SK-N-SH (cell line): ENCODE results near the gene PPP6R2. TPM values are rescaled to one million over a fixed set of nuclear protein-coding genes. Genes with fewer than 3 reads are reported as not detected.

Source experiments
- CTCF ChIA-PET: fragments of 300-600, 350-600 bp; formaldehyde crosslinking; extraction: SDS; loops from one replicate; lab custom pipeline; 2021; lab: Yijun Ruan, JAX
- POLR2A ChIA-PET: fragments of 350-600 bp; sonication (Branson Sonifier 250); formaldehyde crosslinking; extraction: SDS; loops from one replicate; lab custom pipeline; 2020; ENCODE audit warnings: antibody characterized with exemption, inconsistent platforms; lab: Yijun Ruan, JAX
- DNase-seq: peaks from one replicate; pipeline ENCODE4 v3.0.0; 2012
- H2AFZ ChIP-seq: fragments of 200-600 bp; sonication (generic); 2 replicates; pipeline ENCODE4 v1.8.1; 2016; ENCODE audit warnings: antibody characterized with exemption, mild to moderate bottlenecking, low read depth
- H3F3A ChIP-seq: fragments of 200-600 bp; sonication (generic); replicated peaks from 2 replicates; pipeline ENCODE3; 2016; ENCODE audit warnings: antibody characterized with exemption, mild to moderate bottlenecking; ENCODE audit not compliant: insufficient read depth
- H3K27ac ChIP-seq, 2 experiments: fragments of 200-500 bp in 1 of 2; fragments of 200-600 bp in 1 of 2; sonication (Bioruptor generic) in 1 of 2; sonication (generic), shearing (Covaris generic) in 1 of 2; 2 replicates each; pipeline versions ENCODE4 v1.5.1 to v1.6.1; 2014 to 2016; ENCODE audit warnings: low read depth in 2 of 2, inconsistent platforms in 1 of 2, low read length in 1 of 2, mild to moderate bottlenecking in 1 of 2, mixed read lengths in 1 of 2
- H3K27me3 ChIP-seq: fragments of 200-600 bp; sonication (generic), shearing (Covaris generic); 2 replicates; pipeline ENCODE4 v1.6.1; 2016; ENCODE audit warnings: mixed run types; ENCODE audit not compliant: insufficient read depth
- H3K36me3 ChIP-seq, 2 experiments: fragments of 200-500 bp in 1 of 2; fragments of 200-600 bp in 1 of 2; sonication (Bioruptor generic) in 1 of 2; sonication (generic) in 1 of 2; replicated peaks in 1 of 2; 2 replicates each; pipeline versions ENCODE3 to v1.5.1; 2014 to 2016; ENCODE audit warnings: low read length in 1 of 2, mild to moderate bottlenecking in 1 of 2; ENCODE audit not compliant: insufficient read depth in 2 of 2, control insufficient read depth in 1 of 2
- H3K4me1 ChIP-seq, 2 experiments: fragments of 200-500 bp in 1 of 2; fragments of 200-600 bp in 1 of 2; sonication (Bioruptor generic) in 1 of 2; sonication (generic), shearing (Covaris generic) in 1 of 2; 2 replicates each; pipeline versions ENCODE4 v1.5.1 to v1.6.1; 2014 to 2016; ENCODE audit warnings: low read depth in 1 of 2, low read length in 1 of 2, mixed run types in 1 of 2; ENCODE audit not compliant: insufficient read depth in 2 of 2, control insufficient read depth in 1 of 2
- H3K4me2 ChIP-seq: fragments of 200-600 bp; sonication (generic), shearing (Covaris generic); 2 replicates; pipeline ENCODE4 v1.6.1; 2017; ENCODE audit warnings: mixed run types
- H3K4me3 ChIP-seq, 2 experiments: fragments of 200-500 bp in 1 of 2; fragments of 200-600 bp in 1 of 2; sonication (Bioruptor generic) in 1 of 2; sonication (generic), shearing (Covaris generic) in 1 of 2; 2 replicates each; pipeline versions ENCODE4 v1.5.1 to v1.8.1; 2014 to 2016; ENCODE audit warnings: low read depth in 2 of 2, inconsistent platforms in 1 of 2, low read length in 1 of 2, mild to moderate bottlenecking in 1 of 2, mixed read lengths in 1 of 2, moderate library complexity in 1 of 2
- H3K79me2 ChIP-seq: fragments of 200-600 bp; sonication (generic); 2 replicates; pipeline ENCODE4 v1.8.1; 2017; ENCODE audit warnings: mild to moderate bottlenecking; ENCODE audit not compliant: insufficient read depth
- H3K9ac ChIP-seq: fragments of 200-600 bp; sonication (generic); 2 replicates; pipeline ENCODE4 v1.6.1; 2017; ENCODE audit warnings: mixed run types
- H3K9me2 ChIP-seq: fragments of 200-600 bp; sonication (generic); 2 replicates; pipeline ENCODE4 v1.6.1; 2017; ENCODE audit warnings: mixed run types
- H3K9me3 ChIP-seq: fragments of 200-600 bp; sonication (generic); 2 replicates; pipeline ENCODE4 v1.6.1; 2017; ENCODE audit warnings: mixed run types, mild to moderate bottlenecking, moderate library complexity
- H4K20me1 ChIP-seq: fragments of 200-600 bp; sonication (generic); 2 replicates; pipeline ENCODE4 v1.6.1; 2017; ENCODE audit warnings: mild to moderate bottlenecking, mixed run types; ENCODE audit not compliant: insufficient read depth
- CHD2 ChIP-seq: fragments of 150-350 bp; IDR thresholded peaks from 2 replicates; pipeline ENCODE4 v1.6.1; 2018; ENCODE audit warnings: low read length; ENCODE audit not compliant: partially characterized antibody
- EP300 ChIP-seq, 2 experiments: IDR thresholded peaks; 2 replicates each; pipeline versions ENCODE4 v1.4.0 to v1.6.1; 2012; ENCODE audit warnings: borderline replicate concordance in 1 of 2, low read depth in 1 of 2, low read length in 1 of 2
- EZH2phosphoT487 ChIP-seq: fragments of 200-600 bp; sonication (generic); IDR thresholded peaks from 2 replicates; pipeline ENCODE4 v1.6.1; 2017; ENCODE audit warnings: low read depth, mixed run types, mild to moderate bottlenecking, antibody characterized with exemption, moderate library complexity, borderline replicate concordance
- FOXJ3 ChIP-seq: sonication (generic); formaldehyde crosslinking; IDR thresholded peaks from 2 replicates; pipeline ENCODE4 v1.5.1; 2020; ENCODE audit warnings: mild to moderate bottlenecking, missing genetic modification reagents
- POLR2AphosphoS5 ChIP-seq: IDR thresholded peaks from 2 replicates; pipeline ENCODE4 v1.6.1; 2012; ENCODE audit warnings: low read depth, low read length
- RAD21 ChIP-seq: IDR thresholded peaks from 2 replicates; pipeline ENCODE4 v1.6.1; 2012; ENCODE audit warnings: mild to moderate bottlenecking, low read length
- RCOR1 ChIP-seq: fragments of 150-350 bp; IDR thresholded peaks from 2 replicates; pipeline ENCODE4 v1.6.1; 2017; ENCODE audit warnings: antibody characterized with exemption, low read length
- RXRA ChIP-seq: IDR thresholded peaks from 2 replicates; pipeline ENCODE4 v1.4.0; 2012; ENCODE audit warnings: low read depth, mild to moderate bottlenecking, borderline replicate concordance
- TCF12 ChIP-seq: IDR thresholded peaks from 2 replicates; pipeline ENCODE4 v1.4.0; 2012
- TEAD4 ChIP-seq: IDR thresholded peaks from 2 replicates; pipeline ENCODE4 v1.4.0; 2012; ENCODE audit warnings: mild to moderate bottlenecking, borderline replicate concordance; ENCODE audit not compliant: insufficient read depth
- YY1 ChIP-seq: IDR thresholded peaks from 2 replicates; pipeline ENCODE4 v1.4.0; 2012; ENCODE audit warnings: low read depth, mild to moderate bottlenecking
- WGBS: methylation state at CpG from one replicate; pipeline ENCODE4 v1.1.6; 2017; ENCODE audit warnings: low lambda C conversion rate; 5-methylcytosine and 5-hydroxymethylcytosine counted together
- polyA plus RNA-seq, 3 experiments: library from polyadenylated mRNA; depleted of rRNA; stranded (reverse); fragments of >200 nt; gene quantifications; 2 replicates each; pipeline ENCODE4 v1.2.3, GENCODE V29; 2012
- TF ChIP-seq, protein P1 (sequence below): IDR thresholded peaks from 2 replicates; pipeline ENCODE4 v1.4.0; 2012; ENCODE audit warnings: low read depth, borderline replicate concordance
- TF ChIP-seq, protein P2 (sequence below): fragments of 200-600 bp; sonication (generic); IDR thresholded peaks from 2 replicates; pipeline ENCODE4 v1.6.1; 2017; ENCODE audit warnings: antibody characterized with exemption, mild to moderate bottlenecking, moderate library complexity
- TF ChIP-seq, protein P3 (sequence below): IDR thresholded peaks from 2 replicates; pipeline ENCODE4; 2012
- TF ChIP-seq, protein P4 (sequence below): IDR thresholded peaks from 2 replicates; pipeline ENCODE4 v1.4.0; 2012; ENCODE audit warnings: low read depth, borderline replicate concordance
- TF ChIP-seq, protein P5 (sequence below): fragments of 150-350 bp; IDR thresholded peaks from 2 replicates; pipeline ENCODE4 v1.6.1; 2016; ENCODE audit warnings: mild to moderate bottlenecking, low read depth, low read length

The PPP6R2 gene
- polyA plus RNA-seq, 1 of the 3 experiments (the other 2 are of a cell fraction): 45.7 TPM

DNA sequence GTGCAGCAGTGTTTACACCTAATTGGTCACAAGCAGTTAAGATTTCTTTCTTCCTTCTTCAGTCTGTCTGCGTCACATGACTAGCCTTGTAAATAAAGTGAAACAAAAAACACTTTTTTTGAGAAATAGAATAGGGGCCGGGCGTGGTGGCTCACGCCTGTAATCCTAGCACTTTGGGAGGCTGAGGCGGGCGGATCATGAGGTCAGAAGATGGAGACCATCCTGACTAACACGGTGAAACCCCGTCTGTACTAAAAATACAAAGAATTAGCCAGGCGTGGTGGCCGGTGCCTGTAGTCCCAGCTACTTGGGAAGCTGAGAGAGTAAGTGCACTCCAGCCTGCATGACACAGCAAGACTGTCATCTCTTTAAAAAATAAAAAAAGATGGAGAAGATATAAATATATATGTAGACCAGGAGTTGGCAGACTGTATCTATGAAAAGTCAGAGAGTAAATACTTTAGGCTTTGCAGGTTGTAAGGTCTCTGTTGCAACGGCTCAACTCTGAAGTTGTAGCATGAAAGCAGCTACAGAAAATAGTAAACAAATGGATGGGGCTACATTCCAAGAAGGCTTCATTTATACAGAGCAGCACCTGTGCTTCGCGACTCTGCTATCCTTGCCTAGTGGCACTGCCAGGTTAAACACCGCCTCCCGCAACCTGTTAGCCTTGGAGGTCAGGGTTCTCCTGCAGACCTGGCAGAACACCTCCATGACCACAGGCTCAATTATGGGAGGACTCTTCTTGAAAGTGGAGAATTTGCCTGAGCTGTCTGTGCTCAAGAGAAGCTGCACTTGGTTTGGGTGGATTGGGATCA, 55.9 kb downstream of the PPP6R2 start:
- H4K20me1 ChIP-seq: peaks cover 12% of the 10 kb centered on the region
- no peaks in the 10 kb centered on the region for H3K27me3 ChIP-seq
- no peak for DNase-seq
- H2AFZ ChIP-seq: no peak overlapping the region
- no peak overlapping the region for H3K4me2 ChIP-seq
- CTCF ChIA-PET: interaction anchor here (0.7 to 2.9 kb wide), 11 partner anchors 12 to 222 kb away, joined by 3 to 9 read pairs (median 3); partner anchors contain the start of genes HDAC10 and SCO2
- TF ChIP-seq EZH2phosphoT487 (no peak), RCOR1 (no peak), TCF12 (no peak), RAD21 (no peak), EP300 (IDR thresholded peaks at IDR 0.05; ENCODE audit: borderline replicate concordance in 1 of 2, low read depth in 1 of 2, low read length in 1 of 2) (no peak), YY1 (no peak), RXRA (no peak), CHD2 (no peak), TEAD4 (no peak), POLR2AphosphoS5 (no peak), FOXJ3 (CRISPR knock-in tag) (no peak)
- TF ChIP-seq, protein P1, sequence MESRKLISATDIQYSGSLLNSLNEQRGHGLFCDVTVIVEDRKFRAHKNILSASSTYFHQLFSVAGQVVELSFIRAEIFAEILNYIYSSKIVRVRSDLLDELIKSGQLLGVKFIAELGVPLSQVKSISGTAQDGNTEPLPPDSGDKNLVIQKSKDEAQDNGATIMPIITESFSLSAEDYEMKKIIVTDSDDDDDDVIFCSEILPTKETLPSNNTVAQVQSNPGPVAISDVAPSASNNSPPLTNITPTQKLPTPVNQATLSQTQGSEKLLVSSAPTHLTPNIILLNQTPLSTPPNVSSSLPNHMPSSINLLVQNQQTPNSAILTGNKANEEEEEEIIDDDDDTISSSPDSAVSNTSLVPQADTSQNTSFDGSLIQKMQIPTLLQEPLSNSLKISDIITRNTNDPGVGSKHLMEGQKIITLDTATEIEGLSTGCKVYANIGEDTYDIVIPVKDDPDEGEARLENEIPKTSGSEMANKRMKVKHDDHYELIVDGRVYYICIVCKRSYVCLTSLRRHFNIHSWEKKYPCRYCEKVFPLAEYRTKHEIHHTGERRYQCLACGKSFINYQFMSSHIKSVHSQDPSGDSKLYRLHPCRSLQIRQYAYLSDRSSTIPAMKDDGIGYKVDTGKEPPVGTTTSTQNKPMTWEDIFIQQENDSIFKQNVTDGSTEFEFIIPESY: no peak
- TF ChIP-seq, protein P2, sequence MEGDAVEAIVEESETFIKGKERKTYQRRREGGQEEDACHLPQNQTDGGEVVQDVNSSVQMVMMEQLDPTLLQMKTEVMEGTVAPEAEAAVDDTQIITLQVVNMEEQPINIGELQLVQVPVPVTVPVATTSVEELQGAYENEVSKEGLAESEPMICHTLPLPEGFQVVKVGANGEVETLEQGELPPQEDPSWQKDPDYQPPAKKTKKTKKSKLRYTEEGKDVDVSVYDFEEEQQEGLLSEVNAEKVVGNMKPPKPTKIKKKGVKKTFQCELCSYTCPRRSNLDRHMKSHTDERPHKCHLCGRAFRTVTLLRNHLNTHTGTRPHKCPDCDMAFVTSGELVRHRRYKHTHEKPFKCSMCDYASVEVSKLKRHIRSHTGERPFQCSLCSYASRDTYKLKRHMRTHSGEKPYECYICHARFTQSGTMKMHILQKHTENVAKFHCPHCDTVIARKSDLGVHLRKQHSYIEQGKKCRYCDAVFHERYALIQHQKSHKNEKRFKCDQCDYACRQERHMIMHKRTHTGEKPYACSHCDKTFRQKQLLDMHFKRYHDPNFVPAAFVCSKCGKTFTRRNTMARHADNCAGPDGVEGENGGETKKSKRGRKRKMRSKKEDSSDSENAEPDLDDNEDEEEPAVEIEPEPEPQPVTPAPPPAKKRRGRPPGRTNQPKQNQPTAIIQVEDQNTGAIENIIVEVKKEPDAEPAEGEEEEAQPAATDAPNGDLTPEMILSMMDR: no peak
- TF ChIP-seq, protein P3, sequence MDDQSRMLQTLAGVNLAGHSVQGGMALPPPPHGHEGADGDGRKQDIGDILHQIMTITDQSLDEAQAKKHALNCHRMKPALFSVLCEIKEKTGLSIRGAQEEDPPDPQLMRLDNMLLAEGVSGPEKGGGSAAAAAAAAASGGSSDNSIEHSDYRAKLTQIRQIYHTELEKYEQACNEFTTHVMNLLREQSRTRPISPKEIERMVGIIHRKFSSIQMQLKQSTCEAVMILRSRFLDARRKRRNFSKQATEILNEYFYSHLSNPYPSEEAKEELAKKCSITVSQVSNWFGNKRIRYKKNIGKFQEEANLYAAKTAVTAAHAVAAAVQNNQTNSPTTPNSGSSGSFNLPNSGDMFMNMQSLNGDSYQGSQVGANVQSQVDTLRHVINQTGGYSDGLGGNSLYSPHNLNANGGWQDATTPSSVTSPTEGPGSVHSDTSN: no peak
- TF ChIP-seq, protein P4, sequence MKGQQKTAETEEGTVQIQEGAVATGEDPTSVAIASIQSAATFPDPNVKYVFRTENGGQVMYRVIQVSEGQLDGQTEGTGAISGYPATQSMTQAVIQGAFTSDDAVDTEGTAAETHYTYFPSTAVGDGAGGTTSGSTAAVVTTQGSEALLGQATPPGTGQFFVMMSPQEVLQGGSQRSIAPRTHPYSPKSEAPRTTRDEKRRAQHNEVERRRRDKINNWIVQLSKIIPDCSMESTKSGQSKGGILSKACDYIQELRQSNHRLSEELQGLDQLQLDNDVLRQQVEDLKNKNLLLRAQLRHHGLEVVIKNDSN: no peak
- TF ChIP-seq, protein P5, sequence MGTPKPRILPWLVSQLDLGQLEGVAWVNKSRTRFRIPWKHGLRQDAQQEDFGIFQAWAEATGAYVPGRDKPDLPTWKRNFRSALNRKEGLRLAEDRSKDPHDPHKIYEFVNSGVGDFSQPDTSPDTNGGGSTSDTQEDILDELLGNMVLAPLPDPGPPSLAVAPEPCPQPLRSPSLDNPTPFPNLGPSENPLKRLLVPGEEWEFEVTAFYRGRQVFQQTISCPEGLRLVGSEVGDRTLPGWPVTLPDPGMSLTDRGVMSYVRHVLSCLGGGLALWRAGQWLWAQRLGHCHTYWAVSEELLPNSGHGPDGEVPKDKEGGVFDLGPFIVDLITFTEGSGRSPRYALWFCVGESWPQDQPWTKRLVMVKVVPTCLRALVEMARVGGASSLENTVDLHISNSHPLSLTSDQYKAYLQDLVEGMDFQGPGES: no peak
- H3K9ac ChIP-seq: no peak overlapping the region
- peaks cover 12% of the 10 kb centered on the region; the same call in 1 of the 2 replicates for H3K79me2 ChIP-seq
- WGBS: 90% methylated on average over 15 of the region's 15 CpGs
- POLR2A ChIA-PET: no interaction called here
- H3K27ac ChIP-seq: 0 out of 4 replicates have a peak overlapping the region, but pooled peaks of 1 of the 2 experiments have one; percentile 16
- peaks cover 8 to 17% of the 10 kb centered on the region in 2 experiments; a peak in 2 of 4 replicates for H3K4me1 ChIP-seq
- H3F3A ChIP-seq: peaks cover 9% of the 10 kb centered on the region
- H3K9me2 ChIP-seq: no peaks in the 10 kb centered on the region
- no peaks in the 10 kb centered on the region for H3K9me3 ChIP-seq
- no peak overlapping the region for H3K4me3 ChIP-seq
- peaks cover 0 to 6% of the 10 kb centered on the region in 2 experiments for H3K36me3 ChIP-seq
